Pons (tissue), 1 donor: ENCODE results near the gene PTEN.
"Not testable (repeated sequence)": the region's sequence is repeated elsewhere in the genome, so short reads cannot be mapped to it uniquely, and the experiment has no call there.

Experiments used
- DNase-seq: peaks from one replicate; pipeline ENCODE4 v3.0.0-alpha.2; 2016; ENCODE audit warnings: low spot score

Gene PTEN

DNA sequence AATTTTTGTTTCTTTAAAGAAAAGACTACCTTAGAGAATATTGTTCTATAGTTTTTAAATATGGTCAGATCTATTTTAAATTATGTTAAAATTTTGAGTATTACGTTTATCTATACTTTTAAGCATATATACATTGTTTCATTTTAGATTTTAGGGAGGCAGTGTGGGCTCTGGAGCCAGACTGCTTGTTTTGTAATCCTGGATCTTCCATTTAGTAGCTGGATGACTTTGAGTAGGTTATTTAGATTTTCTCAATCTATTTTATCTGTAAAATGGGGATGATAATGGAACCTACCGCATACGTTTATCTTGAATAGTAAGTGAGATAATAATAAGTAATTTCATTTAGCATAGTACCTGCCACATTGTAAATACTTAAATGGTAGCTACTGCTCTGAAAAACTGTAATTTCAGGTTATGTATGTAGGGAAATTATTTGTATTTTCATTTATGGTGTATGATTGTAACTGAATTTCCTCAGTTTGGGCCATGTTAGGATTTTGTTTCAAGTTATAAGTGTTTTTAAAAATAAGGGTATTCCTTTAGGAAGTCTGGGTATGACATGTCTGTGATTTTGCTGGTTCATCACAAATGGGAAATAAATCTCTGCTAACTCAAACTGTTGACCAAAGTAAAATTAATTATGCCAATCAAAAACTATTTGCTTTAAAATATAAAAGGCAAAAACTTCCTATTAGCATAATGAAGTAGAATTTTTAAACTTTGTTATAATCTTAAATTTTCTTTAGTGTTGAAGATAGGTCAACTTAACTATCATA, 6.5 kb downstream of the PTEN start:
- DNase-seq: no peak

DNA sequence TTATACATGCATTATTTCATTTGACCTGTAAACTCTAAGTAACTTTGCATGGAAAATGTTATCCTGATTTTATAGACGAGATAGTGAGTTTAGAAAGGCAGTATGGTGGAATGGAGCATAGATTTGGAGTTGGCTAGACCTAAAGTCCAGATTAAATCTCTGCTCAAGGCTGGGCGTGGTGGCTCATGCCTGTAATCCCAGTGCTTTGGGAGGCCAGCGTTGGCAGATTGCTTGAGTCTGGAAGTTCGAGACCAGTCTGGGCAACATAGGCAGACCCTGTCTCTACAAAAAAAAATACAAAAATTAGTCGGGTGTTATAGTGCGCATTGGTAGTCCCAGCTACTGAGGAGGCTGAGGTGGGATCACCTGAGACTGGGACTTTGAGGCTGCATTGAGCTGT, 9.4 kb downstream of the PTEN start:
- DNase-seq: no peak

DNA sequence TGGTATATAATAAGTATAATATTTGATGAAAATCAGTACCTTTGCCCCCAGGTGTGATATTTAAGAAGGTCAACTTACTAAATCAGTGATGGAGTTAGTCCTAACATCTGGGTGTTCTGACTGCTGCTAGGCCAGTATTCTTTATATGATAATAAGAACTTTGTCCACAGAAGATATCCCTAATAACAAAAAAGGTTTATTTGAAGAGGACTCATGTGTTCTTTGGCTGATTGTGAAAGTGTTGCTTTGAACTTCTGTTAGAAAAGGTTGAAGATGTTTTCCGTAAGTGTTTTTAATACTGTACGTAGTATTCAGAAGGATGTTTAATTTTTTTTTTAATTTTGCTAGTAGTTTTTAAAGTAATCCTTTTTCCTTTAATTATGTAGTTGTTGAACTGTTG, 10.2 kb downstream of the PTEN start:
- no peak for DNase-seq

DNA sequence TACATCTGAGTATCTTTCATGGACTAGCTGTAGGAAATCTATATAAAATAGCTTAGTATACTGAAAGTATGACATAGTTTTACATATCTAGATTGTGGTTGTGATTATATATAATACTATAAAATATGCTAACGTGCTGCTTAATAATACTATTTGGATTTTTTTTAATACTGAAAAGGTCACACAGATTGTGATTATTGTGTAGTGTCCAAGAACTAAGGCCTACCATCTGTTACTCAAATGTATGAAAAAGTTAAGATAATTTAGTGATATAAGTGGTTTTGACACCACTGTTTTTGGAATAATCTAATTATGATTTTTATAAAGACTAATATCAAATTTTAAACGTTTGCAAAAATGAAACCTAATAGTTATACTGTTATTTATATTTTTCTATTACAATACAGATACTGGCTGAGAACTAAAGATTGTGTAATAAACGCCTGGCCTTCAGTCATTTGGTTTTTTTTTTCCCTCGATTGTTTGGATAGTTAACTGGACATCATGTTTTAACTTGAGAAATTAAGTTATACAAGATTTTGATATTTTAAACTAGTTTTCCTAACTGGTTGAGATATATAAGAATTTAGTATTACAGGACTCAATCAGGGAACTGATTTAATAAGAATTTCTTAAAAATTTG, 12.6 kb downstream of the PTEN start:
- DNase-seq: no peak

DNA sequence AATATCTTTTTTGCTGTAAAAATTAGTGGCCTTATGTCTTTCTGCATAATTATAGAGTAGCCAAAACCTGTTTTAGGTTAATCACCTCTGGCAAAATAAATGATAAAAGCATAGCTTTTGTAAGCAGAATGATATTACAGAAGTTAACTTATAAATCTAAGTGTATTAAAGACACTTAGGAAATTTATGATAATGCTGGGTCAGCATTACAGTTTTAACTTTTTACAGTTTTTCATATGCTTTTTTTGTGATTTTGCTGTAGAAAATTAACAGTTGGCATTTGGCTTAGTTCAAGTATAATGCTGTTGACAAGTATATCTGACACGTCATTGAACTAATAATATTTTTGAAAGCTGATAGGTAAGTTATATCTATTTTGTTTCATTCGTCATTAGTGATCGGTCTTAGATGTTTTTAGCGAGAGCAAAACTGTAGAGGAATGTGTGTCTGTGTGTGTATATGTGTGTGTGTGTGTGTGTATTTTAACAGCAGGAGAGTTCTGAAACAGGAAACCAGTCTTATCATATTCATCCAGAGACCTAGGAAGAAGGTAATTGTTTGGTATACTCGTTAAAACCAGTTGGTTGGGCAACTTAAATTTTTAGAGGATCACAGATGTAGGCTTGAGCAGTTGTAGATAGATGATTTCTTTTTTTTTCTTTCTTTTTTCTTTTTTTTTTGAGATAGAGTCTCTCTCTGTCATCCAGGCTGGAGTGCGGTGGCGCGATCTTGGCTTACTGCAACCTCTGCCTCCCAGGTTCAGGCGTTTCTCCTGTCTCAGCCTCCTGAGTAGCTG, 15.4 kb downstream of the PTEN start:
- DNase-seq: no peak

DNA sequence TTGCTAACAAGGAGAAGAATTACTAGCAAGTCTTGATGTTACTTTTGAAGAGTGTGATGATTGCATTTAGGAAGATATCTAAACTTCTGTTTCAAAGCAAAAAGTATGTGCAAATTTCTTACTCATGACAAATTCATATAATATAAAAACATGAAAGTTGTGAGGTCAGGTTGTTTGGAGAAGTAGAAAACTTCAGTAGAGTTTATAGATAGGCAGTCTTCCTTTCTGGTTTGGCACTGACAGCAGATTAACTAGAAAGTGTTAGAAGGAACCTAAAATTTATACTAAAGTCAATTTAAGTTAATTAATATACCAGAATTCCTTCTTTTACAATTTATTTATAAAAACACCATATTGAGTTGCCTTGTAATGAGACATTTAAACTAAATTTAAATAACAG, 16.9 kb downstream of the PTEN start:
- DNase-seq: no peak

DNA sequence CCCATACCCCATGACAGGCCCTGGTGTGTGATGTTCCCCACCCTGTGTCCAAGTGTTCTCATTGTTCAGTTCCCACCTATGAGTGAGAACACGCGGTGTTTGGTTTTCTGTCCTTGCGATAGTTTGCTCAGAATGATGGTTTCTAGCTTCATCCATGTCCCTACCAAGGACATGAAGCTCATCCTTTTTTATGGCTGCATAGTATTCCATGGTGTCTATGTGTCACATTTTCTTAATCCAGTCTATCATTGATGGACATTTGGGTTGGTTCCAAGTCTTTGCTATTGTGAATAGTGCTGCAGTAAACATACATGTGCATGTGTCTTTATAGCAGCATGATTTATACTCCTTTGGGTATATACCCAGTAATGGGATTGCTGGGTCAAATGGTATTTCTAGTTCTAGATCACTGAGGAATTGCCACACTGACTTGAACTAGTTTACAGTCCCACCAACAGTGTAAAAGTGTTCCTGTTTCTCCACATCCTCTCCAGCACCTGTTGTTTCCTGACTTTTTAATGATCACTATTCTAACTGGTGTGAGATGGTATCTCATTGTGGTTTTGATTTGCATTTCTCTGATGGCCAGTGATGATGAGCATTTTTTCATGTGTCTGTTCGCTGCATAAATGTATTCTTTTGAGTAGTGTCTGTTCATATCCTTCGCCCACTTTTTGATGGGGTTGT, 18.1 kb downstream of the PTEN start:
- not testable (repeated sequence) for DNase-seq

DNA sequence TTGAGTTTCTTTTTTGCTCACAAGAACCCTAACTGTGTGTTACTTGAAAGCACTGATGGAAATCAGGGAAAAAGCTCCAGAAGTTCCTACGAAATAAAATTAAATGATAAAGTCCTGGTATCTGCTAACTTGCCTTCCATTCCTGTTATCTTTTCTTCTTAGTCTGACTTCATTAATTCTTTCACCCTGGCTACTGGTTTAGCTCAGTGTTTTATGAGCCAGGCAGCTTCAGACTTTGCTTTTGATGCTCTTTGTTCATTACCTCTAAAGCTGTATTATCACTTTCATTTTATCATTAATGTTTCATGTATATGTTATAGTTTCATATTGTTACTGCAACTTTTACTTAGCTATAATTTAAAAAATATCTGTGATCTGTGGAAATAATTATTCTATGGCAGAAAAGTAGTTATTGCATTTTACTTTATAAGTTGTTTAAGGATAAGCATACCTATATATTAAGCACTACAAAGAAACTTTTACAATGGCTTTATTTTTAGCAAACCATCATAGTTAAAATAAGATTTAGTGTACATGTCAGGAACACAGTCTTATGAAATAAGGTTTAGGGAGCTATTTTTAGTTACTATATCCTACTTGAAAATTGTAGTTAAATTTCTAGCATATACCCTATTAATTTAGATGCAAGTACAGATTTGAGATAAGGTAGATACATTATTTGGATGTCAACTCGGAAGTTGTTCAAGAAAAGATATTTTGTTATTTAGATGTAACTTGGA, 19.3 kb downstream of the PTEN start:
- DNase-seq: no peak

DNA sequence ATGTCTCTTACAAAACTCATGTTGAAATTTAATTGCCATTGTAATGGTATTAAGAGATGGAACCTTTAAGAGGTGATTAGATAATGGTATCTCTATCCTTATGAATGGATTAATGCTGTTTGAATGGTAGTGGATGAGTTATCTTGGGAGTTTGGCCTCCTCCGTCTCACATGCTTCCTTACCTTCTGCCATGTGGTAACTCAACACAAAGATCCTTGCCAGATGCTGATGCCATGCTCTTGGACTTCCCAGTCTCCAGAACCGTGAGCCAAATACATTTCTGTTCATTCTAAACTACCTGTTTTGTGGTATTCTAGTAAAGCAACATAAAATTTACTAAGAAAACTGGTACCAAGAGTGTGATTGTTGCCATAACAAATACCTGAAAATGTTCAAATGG, 23.2 kb downstream of the PTEN start:
- DNase-seq: no peak

DNA sequence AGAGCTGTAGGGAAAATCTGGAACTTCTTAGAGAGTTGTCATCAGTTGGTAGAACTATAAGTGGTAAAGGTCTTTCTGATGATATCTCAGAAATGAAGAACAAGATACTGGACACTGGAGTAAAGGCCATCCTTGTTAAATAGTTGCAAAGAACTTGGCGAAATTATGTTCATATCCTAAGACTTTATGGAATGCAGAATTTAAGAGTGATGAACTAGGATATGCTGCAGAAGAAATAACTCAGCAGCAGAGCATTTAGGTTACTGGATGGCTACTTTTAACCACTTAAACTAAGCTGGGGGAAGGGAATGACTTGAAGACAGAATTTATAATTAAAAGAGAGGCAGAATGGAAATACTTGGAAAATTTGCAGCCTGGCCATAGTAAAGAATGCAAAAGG, 23.7 kb downstream of the PTEN start:
- DNase-seq: no peak

DNA sequence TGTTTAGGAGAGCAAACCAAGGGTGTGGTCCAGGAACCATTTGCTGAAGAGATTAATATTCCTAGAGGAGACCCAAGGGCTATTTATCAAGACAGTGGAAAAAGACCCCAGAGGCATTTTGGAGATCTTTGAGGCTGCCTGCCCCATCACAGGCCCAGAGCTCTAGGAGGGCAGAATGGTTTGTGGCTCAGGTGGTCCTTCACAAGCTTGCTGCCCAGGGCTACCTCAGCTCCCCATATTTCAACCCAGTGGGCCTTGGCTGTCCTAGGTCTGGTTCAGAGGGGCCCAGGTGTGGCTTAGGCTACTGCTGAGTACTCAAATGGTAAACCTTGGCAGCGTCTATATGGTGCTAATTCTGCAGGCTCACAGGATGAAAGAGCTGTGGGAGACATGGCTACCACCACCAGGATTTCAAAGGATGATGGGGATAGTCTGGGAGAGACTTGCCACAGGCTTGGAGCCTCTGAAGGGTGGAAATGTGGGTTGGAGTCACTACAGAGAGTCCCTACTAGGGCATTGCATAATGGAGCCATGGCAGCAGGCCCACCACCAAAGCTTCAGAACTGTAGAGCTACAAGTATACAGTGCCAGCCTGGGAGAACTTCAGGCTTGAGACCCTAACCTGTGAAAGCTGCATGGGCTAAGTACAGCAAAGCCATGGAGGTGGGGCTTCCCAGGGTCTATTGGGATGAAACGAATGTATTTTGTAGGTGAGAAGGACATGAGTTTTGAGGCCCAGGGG, 24.3 kb downstream of the PTEN start:
- DNase-seq: no peak

DNA sequence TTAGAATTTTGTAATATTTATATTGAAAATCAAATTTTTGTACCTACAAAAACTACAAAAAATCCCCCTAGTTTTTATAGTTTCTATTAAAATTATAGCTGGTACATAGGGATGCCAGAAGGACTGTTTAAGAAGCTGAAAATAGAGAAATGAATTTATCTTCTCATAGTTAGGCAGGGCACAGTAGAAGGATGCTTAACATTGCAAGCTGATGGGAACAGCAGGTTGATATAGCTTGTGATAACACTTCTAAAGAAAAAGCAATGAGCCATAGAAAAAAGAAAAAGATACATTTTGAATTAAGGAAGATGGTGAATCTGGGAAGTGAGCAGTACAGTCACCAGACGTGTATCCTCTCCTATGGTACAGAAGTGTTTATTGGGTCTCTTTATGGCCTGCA, 32.0 kb downstream of the PTEN start:
- DNase-seq: no peak

DNA sequence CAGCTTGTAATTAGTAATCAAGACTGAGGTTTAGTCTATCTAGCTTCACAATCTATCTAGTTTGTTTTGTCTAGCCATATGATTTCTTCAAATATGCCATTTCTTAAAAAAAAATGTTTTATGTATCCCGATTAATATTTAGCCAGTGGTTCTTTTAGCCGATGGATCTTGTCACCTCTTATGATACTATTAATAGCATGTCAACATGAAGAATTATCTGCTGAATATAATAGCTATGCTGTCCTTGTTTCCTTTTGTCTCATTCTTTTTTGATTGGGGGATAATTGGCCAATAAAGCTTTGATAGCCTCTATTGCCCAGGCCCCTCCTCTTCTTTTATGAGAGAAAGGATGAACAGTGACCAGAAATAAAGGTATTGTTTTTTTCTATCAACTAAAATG, 32.8 kb downstream of the PTEN start:
- DNase-seq: no peak

DNA sequence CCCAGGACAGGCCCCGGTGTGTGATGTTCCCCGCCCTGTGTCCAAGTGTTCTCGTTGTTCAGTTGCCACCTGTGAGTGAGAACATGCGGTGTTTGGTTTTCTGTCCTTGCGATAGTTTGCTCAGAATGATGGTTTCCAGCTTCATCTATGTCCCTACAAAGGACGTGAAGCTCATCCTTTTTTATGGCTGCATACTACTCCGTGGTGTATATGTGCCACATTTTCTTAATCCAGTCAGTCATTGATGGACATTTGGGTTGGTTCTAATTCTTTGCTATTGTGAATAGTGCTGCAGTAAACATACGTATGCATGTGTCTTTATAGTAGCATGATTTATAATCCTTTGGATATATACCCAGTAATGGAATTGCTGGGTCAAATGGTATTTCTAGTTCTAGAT, 34.5 kb downstream of the PTEN start:
- DNase-seq: not testable (repeated sequence)

DNA sequence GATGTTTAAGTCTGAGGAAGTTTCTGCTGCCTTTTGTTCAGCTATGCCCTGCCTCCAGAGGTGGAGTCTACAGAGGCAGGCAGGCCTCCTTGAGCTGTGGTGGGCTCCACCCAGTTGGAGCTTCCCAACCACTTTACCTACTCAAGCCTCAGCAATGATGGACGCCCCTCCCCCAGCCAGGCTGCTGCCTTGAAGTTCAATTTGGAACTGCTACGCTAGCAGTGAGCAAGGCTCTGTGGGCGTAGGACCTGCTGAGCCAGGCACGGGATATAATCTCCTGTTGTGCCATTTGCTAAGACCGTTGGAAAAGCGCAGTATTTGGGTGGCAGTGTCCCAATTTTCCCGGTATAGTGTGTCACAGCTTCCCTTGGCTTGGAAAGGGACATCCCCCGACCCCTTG, 40.0 kb downstream of the PTEN start:
- not testable (repeated sequence) for DNase-seq

DNA sequence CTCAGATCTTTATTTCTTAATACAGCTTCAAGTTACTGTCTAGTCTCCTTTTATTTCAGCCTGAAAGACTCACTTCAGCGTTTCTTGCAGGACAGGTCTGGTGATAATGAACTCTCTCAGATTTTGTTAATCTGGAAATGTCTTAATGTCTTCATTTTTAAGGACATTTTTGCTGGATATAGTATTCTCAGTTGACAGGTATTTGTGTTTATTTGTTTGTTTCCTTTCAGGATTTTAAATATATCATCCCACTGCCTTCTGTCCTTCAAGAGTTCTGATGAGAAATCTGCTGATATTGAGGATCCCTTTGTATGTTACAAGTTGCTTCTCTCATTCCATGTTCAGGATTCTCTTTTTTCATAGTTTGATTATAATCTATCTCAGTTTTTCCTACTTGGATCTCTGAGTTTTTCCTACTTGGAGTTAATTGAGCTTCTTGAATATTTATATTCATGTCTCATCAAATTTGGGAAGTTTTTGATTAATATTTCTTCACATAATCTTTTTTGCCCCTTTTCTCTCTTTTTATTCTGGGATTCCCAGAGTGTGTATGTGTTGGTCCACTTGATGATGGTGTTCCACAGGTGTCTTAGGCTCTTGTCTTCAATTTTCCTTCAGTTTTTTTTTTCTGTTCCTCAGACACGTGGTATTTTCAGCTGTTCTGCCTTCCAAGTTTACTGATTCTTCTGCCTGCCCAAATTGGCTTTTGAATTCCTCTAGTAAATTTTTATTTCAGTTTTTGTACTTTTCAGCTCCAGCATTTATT, 49.9 kb downstream of the PTEN start:
- no peak for DNase-seq

DNA sequence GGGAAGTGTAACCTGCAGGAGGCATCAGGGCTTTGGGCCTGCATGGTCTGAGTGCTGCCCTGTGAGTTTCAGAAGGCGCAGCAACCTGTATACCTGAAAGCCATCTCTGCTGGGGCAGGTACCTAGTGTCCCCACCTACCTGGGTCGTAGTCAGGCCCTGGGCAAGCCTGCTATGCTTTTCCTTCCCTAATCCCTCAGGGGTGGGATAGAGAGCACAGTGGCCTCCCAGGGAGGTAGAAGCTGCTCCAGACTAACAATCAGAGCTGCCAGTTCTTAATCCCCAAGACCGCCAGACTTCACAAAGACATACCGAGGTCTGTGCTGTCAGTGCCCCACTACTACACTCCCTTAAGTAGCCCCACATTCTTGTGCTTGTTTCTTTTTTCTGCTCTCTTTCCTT, 52.0 kb downstream of the PTEN start:
- DNase-seq: no peak

DNA sequence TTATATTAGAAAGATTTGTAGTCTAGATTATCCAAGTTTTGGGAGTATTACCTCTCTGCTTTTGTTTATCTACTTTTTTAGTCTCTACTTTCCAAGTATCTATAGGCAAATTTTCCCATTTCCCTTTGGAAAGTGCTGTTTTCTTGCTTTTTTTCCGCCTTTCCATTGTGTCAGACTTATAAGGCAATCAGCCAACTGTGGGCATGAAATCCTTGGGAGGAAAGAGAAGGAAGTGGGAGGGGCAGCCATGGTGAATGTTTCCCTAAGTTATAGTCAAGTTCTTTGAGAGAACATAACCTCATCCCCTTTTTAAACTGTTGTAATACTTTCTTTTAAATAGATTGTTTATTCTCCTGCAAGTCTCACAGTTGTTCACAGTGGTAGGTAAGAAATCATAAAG, 52.6 kb downstream of the PTEN start:
- no peak for DNase-seq

DNA sequence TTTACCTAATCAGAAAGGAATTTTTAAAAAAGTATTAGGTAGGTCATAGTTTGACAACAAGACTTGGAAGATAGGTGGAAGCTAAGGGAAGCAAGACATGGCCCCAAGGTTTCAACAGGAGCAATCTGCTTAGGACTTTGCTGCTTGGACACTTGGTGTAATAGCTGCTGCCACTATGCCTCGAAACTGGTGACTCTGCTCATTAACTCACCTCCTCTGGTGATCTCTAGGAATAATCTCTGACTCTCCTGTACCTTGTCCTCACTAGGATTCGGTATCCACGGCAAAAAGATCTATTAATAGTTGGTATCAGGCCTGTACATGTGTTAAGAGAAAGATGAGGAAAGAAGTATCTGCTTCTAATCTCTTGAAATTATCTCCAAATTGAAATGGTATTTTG, 53.1 kb downstream of the PTEN start:
- no peak for DNase-seq

DNA sequence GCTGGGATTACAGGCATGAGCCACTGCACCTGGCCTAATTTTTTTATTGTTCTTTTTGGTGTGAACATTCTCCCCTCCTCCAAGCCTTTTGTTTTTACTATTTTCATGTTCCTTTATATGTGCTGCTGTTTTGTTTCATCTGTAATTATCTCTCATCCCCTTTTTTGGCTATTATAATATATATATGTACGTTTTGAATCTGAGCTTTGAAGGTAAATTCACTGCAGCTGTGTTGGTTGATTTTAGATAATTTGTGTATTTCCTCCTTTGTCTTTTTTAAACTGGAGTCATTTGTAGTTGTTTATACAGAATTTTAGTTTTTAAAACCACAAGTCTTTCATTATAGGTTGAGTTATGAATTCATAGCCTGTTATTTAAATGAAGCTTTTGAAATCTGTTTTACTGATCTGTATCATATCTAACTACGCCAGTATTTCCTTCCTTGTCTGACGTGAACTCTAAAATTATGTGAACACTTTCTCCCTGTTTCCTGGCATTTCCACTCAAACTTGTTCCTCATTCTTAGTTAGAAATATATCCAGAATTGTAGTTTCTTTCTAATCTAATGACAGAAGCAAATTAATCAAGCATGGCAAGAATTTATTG, 54.9 kb downstream of the PTEN start:
- no peak for DNase-seq
